Erythroblast (primary cell): ENCODE measurements around the gene FARP1.

Source experiments
- DNase-seq, 2 experiments: peaks; one replicate each; lab custom pipeline; 2025; lab: John Stamatoyannopoulos, UW
- GATA1 ChIP-seq: IDR thresholded peaks from 2 replicates; pipeline ENCODE4 v1.6.1; 2011; ENCODE audit warnings: low read depth, mild to moderate bottlenecking, control low read depth, low read length, moderate library complexity
- POLR2A ChIP-seq: IDR thresholded peaks from 2 replicates; pipeline ENCODE4 v1.6.1; 2011; ENCODE audit warnings: mild to moderate bottlenecking, low read length

FARP1 gene

GRCh38 chr13:98451676-98452470, 309.0 kb downstream of the FARP1 start:
- DNase-seq, result no peak
- no peak for TF ChIP-seq GATA1
- TF ChIP-seq POLR2A, result no peak

- no peak for DNase-seq
- no peak for TF ChIP-seq POLR2A
- no peak for TF ChIP-seq GATA1
These were observed 310.3 kb downstream of the FARP1 start for GRCh38 chr13:98452851-98453843.

- TF ChIP-seq GATA1 (no peak), POLR2A (no peak)
- DNase-seq, result no peak
These were observed 311.5 kb downstream of the FARP1 start for GRCh38 chr13:98454389-98454881.

- no peak for TF ChIP-seq GATA1
- TF ChIP-seq POLR2A, result no peak
- DNase-seq, result no peak
These were observed 313.5 kb downstream of the FARP1 start for GRCh38 chr13:98456413-98456845.

GRCh38 chr13:98457053-98457452, 314.2 kb downstream of the FARP1 start:
- DNase-seq, result no peak
- TF ChIP-seq GATA1 (no peak), POLR2A (no peak)

GRCh38 chr13:98458431-98458830, 315.5 kb downstream of the FARP1 start:
- TF ChIP-seq GATA1 (no peak), POLR2A (no peak)
- DNase-seq, result no peak

GRCh38 chr13:98459171-98459681, 316.3 kb downstream of the FARP1 start:
- no peak for TF ChIP-seq POLR2A
- DNase-seq, result no peak

- no peak for DNase-seq
- no peak for TF ChIP-seq POLR2A
- TF ChIP-seq GATA1, result no peak
These were observed 317.0 kb downstream of the FARP1 start for GRCh38 chr13:98459721-98460370.

GRCh38 chr13:98460516-98460915, 317.6 kb downstream of the FARP1 start:
- TF ChIP-seq POLR2A (no peak), GATA1 (no peak)

GRCh38 chr13:98461486-98462240, 318.8 kb downstream of the FARP1 start:
- TF ChIP-seq POLR2A (no peak), GATA1 (no peak)
- no peak for DNase-seq

More at GRCh38 chr13:98460516-98460915, 317.6 kb downstream of the FARP1 start:
- DNase-seq, result no peak

GRCh38 chr13:98462241-98462882, 319.5 kb downstream of the FARP1 start:
- TF ChIP-seq GATA1, result no peak
- no peak for TF ChIP-seq POLR2A
- DNase-seq, result no peak

GRCh38 chr13:98462946-98463345, 320.1 kb downstream of the FARP1 start:
- TF ChIP-seq POLR2A (no peak), GATA1 (no peak)
- DNase-seq, result no peak
